Thyroid gland (tissue), 4 donors: Measurements from ENCODE around the gene TMPRSS6.

Experiments
- CTCF ChIP-seq, 6 experiments: fragments of 200-600 bp in 3 of 6; fragments of 450-650 bp in 3 of 6; sonication (generic) in 3 of 6; IDR thresholded peaks; one replicate each; pipeline ENCODE4 v1.5.1; 2016 to 2019; ENCODE audit warnings: antibody characterized with exemption in 6 of 6, mild to moderate bottlenecking in 2 of 6, inconsistent platforms in 1 of 6, moderate library complexity in 1 of 6
- POLR2A ChIP-seq, 2 donors: fragments of 450-650 bp; IDR thresholded peaks; one replicate each; pipeline ENCODE4 v1.6.1; 2017; ENCODE audit warnings: antibody characterized with exemption in 2 of 2, mild to moderate bottlenecking in 2 of 2, moderate library complexity in 1 of 2

- TF ChIP-seq POLR2A (IDR thresholded peaks at IDR 0.05), result no peak
- no peak for TF ChIP-seq CTCF (IDR thresholded peaks at IDR 0.05)
Measured at GRCh38 chr22:37067428-37067827, 42.1 kb downstream of the TMPRSS6 start.
